ENCODE measurements around the gene ACBD3.

Gene ACBD3

DNA sequence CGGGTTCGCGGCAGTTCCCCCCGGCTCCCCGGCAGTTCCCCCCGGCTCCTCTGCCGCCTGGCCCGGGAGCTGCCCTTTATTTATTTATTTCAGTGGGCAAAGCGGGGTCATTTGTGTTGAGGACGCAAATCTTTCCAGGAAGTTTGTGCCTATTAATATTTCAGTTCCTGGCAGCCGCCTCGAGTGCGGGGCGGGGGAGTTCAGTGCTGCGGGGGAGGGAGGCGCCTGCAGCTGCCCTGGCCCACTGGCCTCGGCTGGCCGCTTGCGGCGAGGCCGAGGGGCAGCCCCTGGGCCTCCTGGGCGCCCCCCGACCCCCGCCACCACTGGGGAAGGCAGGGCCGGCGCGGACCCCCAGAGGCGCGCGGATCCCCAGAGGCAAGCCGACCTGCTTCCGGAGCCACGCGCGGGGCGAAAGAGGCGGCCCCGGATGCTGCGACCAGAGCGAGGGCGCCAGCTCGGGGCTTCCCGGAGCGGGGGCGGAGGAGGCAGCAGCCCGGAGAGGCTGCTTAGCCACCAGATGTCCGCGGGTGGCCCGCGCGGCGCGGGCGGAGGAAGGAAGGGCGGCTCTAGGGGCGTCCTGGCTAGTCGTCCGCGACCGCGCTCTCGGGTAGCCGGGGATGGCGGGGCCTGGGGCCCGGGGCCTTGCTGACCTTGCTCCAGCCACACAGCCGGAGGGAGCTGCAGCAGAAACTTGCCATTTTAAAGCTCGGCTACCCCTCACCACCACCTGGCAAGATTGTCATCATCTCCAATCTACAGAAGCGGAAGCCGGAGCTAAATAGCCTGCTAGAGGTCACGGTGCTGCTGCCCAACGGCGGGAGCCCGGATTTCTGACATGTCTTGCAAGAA lies 76.1 kb downstream of the ACBD3 start:
- peak; percentile 50 for DNase-seq
- peak overlapping the region; percentile 96 for H3K27ac ChIP-seq
- TF ChIP-seq CTCF (IDR thresholded peaks at IDR 0.05; ENCODE audit: low read depth, low read length), result no peak

DNA sequence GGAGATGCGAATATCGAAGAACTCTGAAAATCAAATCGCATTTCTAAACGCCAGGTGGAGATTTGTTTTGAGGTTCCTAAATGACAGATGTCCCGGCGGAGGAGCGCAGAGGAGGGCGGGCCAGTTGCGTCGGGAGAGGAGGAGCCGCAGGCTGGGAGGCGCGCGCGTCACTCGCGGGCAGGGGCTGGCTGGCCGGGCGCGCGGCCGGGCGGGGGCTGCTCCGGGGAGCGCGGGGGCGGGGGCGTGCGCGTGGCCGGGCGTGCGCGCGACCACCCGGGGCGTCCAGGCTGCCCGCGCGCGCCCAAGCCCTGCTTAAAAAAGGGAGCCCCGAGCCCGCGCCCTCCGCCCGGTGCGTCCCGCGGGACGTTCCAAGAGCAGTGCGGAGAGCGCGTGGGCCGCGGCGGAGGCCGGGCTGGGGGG lies 76.7 kb downstream of the ACBD3 start:
- peak; percentile 86 for DNase-seq
- H3K9me3 ChIP-seq (ENCODE audit: severe bottlenecking), result no peaks in the 10 kb centered on the region
- TF ChIP-seq CTCF (IDR thresholded peaks at IDR 0.05; ENCODE audit: low read depth, low read length), result no peak
- H3K36me3 ChIP-seq, result no peaks in the 10 kb centered on the region
- peak overlapping the region; percentile 55 for H3K4me3 ChIP-seq (ENCODE audit: low read depth, low read length)
- no peaks in the 10 kb centered on the region for H3K27me3 ChIP-seq (ENCODE audit: insufficient read depth, low read depth, severe bottlenecking)
- peak overlapping the region; percentile 96 for H3K27ac ChIP-seq

More for the DNA sequence above, 76.1 kb downstream of the ACBD3 start:
- Histone ChIP-seq H3K27me3 (ENCODE audit: insufficient read depth, low read depth, severe bottlenecking) (no peaks in the 10 kb centered on the region), H3K9me3 (ENCODE audit: severe bottlenecking) (no peaks in the 10 kb centered on the region), H3K4me3 (ENCODE audit: low read depth, low read length) (peak overlapping the region; percentile 55), H3K36me3 (no peaks in the 10 kb centered on the region)

DNA sequence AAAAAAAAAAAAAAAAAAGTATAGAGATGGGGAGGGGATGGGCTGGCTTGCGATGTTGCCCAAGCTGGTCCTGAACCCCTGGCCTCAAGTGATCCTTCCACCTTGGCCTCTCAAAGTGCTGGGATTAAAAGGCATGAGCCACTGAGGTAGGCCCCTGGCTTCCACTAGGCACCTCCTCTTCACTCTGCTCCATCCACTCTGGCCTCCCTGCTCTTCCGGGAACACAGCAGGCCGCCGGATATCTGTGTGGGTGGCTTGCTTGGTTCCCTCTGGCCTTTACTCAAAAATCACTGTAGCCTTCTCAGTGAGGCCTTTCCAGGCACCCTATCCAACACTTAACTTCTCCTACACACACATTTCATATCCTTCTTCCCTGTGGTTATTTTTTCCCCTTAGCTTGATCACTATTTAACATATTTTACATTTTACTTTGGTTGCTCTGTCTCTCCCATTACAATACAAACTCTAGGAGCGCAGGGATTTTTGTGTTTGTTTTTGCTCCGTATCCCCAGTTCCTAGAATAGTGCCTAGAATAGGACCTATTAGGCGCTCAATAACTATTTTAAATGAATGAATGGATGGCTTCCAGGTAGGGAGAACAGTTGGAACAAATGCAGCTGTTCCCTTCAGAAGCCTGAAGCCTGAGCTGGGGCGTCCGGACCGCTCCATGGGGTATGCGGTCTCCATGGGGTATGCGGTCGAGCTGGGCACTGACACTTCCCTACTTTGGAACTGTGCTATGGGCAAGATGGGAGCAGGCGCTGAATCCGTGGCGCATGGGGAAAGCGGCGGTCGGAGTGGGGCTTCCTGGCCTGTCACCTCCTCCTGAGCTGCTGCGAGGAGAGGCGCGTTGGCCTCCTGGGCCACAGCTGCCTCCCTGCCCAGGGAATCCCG lies 77.4 kb downstream of the ACBD3 start:
- no peak for TF ChIP-seq CTCF (IDR thresholded peaks at IDR 0.05; ENCODE audit: low read depth, low read length)
- no peak for DNase-seq
- Histone ChIP-seq H3K9me3 (ENCODE audit: severe bottlenecking) (no peaks in the 10 kb centered on the region), H3K4me3 (ENCODE audit: low read depth, low read length) (peak overlapping the region; percentile 48), H3K27ac (peak overlapping the region; percentile 83), H3K27me3 (ENCODE audit: insufficient read depth, low read depth, severe bottlenecking) (no peaks in the 10 kb centered on the region), H3K36me3 (no peaks in the 10 kb centered on the region)

DNA sequence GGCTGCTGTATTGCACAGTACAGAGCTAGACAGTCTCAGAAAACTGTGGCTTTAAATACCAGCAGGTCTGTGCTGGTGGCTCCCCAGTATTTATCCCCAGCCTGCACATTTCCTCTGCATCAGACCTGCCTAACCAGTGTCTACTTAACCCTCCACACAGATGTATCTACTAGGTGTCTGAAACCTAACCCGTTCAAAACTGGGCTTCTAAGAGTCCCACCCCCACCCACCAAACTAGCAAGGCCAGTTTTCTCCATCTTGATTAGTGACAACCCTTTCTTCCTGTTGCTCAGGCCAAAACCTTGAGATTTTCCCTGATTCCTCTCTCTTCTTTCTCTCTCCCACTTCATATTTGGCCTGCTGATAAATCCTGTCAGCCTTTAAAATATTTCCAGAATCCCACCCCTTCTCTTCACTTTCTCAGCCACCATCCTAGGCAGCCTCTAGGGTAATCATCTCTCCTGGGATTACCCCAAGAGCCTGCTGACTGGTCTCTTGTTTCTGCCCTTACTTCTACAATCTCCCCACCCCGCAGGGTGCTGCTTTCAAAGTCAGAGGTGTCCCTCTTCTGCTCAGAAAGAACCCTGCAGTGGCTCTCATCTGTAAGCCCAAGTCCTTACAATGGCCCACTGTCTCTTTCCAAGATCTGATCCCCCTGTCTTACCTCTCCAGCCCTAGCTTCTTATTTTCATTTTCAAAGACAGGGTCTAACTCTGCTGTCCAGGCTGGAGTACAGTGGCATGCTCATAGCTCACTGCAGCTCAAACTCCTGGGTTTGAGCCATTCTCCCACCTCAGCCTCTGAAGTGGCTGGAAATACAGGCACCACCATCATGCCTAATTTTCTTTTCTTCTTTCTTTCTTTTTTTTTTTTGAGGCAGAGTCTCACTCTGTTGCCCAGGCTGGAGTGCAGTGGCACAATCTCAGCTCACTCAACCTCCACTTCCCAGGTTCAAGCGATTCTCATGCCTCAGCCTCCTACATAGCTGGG lies 78.8 kb downstream of the ACBD3 start:
- TF ChIP-seq CTCF (IDR thresholded peaks at IDR 0.05; ENCODE audit: low read depth, low read length), result no peak
- Histone ChIP-seq H3K27ac (no peak overlapping the region), H3K36me3 (no peaks in the 10 kb centered on the region), H3K27me3 (ENCODE audit: insufficient read depth, low read depth, severe bottlenecking) (no peaks in the 10 kb centered on the region), H3K9me3 (ENCODE audit: severe bottlenecking) (no peaks in the 10 kb centered on the region), H3K4me3 (ENCODE audit: low read depth, low read length) (no peak overlapping the region)
- DNase-seq, result no peak

DNA sequence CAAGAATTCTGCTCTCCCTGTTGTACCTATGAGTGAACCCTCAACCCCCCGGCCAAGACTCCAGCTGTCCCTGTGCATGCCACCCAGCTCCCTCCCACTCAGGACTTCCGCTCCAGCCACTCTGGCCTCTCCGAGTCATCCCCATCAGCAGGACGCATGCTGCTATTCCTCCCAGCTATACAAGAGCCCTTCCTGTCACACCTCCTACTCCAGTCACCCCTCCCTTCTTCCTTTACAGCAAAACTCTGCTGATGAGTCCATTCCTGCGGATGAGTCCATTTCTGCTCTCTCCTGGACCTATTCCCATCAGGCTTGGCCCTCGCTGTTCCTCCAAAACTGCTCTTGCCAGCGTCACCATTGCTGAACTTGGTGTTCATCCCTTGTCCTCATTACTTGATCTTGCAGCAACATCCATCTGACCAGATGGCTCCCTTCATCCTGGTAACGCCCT lies 81.8 kb downstream of the ACBD3 start:
- Histone ChIP-seq H3K36me3 (no peaks in the 10 kb centered on the region), H3K27ac (no peak overlapping the region), H3K4me3 (ENCODE audit: low read depth, low read length) (no peak overlapping the region), H3K27me3 (ENCODE audit: insufficient read depth, low read depth, severe bottlenecking) (no peaks in the 10 kb centered on the region), H3K9me3 (ENCODE audit: severe bottlenecking) (no peaks in the 10 kb centered on the region)
- no peak for DNase-seq
- no peak for TF ChIP-seq CTCF (IDR thresholded peaks at IDR 0.05; ENCODE audit: low read depth, low read length)
